Adrenal gland (tissue), 5 donors: ENCODE results near the gene MTMR10.

Experiments
- CTCF ChIP-seq, 6 experiments: fragments of 450-650 bp in 4 of 6; fragments of 200-600 bp in 2 of 6; sonication (generic) in 1 of 6; IDR thresholded peaks; 1 replicate in 5 of 6; 2 replicates in 1 of 6; pipeline versions ENCODE4 v1.5.1 to v1.8.0; 2016 to 2021; ENCODE audit warnings: antibody characterized with exemption in 6 of 6, mild to moderate bottlenecking in 2 of 6, moderate library complexity in 1 of 6
- POLR2A ChIP-seq, 2 donors: fragments of 450-650 bp; IDR thresholded peaks; one replicate each; pipeline ENCODE4 v1.6.1; 2017; ENCODE audit warnings: antibody characterized with exemption in 2 of 2, mild to moderate bottlenecking in 2 of 2, moderate library complexity in 1 of 2
- donor health status: DM: no; HTN: no; CAD: no.

- TF ChIP-seq CTCF (IDR thresholded peaks at IDR 0.05): no peak
- no peak for TF ChIP-seq POLR2A (IDR thresholded peaks at IDR 0.05)
These were observed 25.9 kb upstream of the MTMR10 start for GRCh38 chr15:31017311-31017710.
